CD4-positive, alpha-beta T cell (primary cell): ENCODE results near the gene FANCG. TPM values are rescaled to one million over a fixed set of nuclear protein-coding genes. Genes with fewer than 3 reads are reported as not detected.

ENCODE experiments used
- ATAC-seq: fragments of 200-7000 bp; cut with Tn5 transposase; one replicate; pipeline ENCODE4 v1.10.0; 2022; ENCODE audit warnings: mild to moderate bottlenecking; ENCODE audit not compliant: poor library complexity
- CTCF ChIA-PET: fragments of 350-600 bp; sonication (Branson Sonifier 250); formaldehyde crosslinking; loops from one replicate; lab custom pipeline; 2021; ENCODE audit warnings: antibody characterized with exemption, inconsistent platforms; lab: Charles Lee
- POLR2A ChIA-PET: fragments of 350-600 bp; sonication (Branson Sonifier 250); formaldehyde crosslinking; loops from one replicate; lab custom pipeline; 2021; ENCODE audit warnings: antibody characterized with exemption, inconsistent platforms; lab: Charles Lee
- DNase-seq, 14 experiments: peaks; one replicate each; pipeline ENCODE4 v3.0.0-alpha.2; 2013 to 2020; ENCODE audit warnings: mixed read lengths in 2 of 14
- H3K27ac ChIP-seq, 2 donors: one replicate each; pipeline versions ENCODE4 v1.5.1 to v1.7.0; 2013; ENCODE audit warnings: low read length in 2 of 2, low read depth in 1 of 2, mild to moderate bottlenecking in 1 of 2
- H3K27me3 ChIP-seq, 2 experiments: 1 replicate in 1 of 2; 2 replicates in 1 of 2; pipeline versions ENCODE4 v1.6.1 to v1.7.0; 2013; ENCODE audit warnings: low read length in 2 of 2, control low read depth in 1 of 2, mild to moderate bottlenecking in 1 of 2, moderate library complexity in 1 of 2; ENCODE audit not compliant: insufficient read depth in 2 of 2, control insufficient read depth in 1 of 2
- H3K36me3 ChIP-seq: one replicate; pipeline ENCODE4 v1.6.1; 2013; ENCODE audit warnings: low read length, control low read depth; ENCODE audit not compliant: insufficient read depth
- H3K4me1 ChIP-seq: one replicate; pipeline ENCODE4 v1.6.1; 2013; ENCODE audit warnings: low read length, control low read depth; ENCODE audit not compliant: insufficient read depth
- H3K4me3 ChIP-seq: one replicate; pipeline ENCODE4 v1.5.1; 2013; ENCODE audit warnings: mild to moderate bottlenecking, low read length, moderate library complexity
- H3K9me3 ChIP-seq, 2 experiments: 1 replicate in 1 of 2; 2 replicates in 1 of 2; pipeline versions ENCODE4 v1.6.1 to v1.7.0; 2013; ENCODE audit warnings: low read length in 2 of 2, mild to moderate bottlenecking in 2 of 2, control low read depth in 1 of 2, moderate library complexity in 1 of 2; ENCODE audit not compliant: control insufficient read depth in 1 of 2, insufficient read depth in 1 of 2
- H3K27ac Mint-ChIP-seq: one replicate; pipeline ENCODE4 v1.8.0; 2020; ENCODE audit warnings: mixed read lengths
- H3K27me3 Mint-ChIP-seq: one replicate; pipeline ENCODE4 v1.8.0; 2021; ENCODE audit warnings: mixed read lengths
- H3K36me3 Mint-ChIP-seq: one replicate; pipeline ENCODE4 v1.8.0; 2021; ENCODE audit warnings: low read depth, mixed read lengths
- H3K4me1 Mint-ChIP-seq: one replicate; pipeline ENCODE4 v1.8.0; 2021; ENCODE audit warnings: low read depth, mixed read lengths
- H3K4me3 Mint-ChIP-seq: one replicate; pipeline ENCODE4 v1.8.0; 2020; ENCODE audit warnings: mild to moderate bottlenecking, mixed read lengths
- H3K9me3 Mint-ChIP-seq: one replicate; pipeline ENCODE4 v1.8.0; 2020; ENCODE audit warnings: mixed read lengths
- intact Hi-C, 2 experiments: fragments of 100-400 bp; cut with DNase I in 1 of 2; cut with micrococcal nuclease in 1 of 2; formaldehyde crosslinking; loops; one replicate each; pipeline versions ENCODE4 v1.15.1 to v1.9.0; 2023 to 2025; cut with DNase I, micrococcal nuclease
- total RNA-seq, 174 experiments: library from RNA in 2 of 174; stranded (reverse) in 2 of 174; gene quantifications; one replicate each; pipeline ENCODE4 v1.2.3 and lab custom pipeline; 2021 to 2026
- TF ChIP-seq, protein P1 (sequence below): fragments of 200-600 bp; IDR thresholded peaks from one replicate; pipeline ENCODE4 v1.8.0; 2022; ENCODE audit warnings: antibody characterized with exemption, mild to moderate bottlenecking

The FANCG gene
- total RNA-seq, 2 experiments from 2014 or later = 21.7 to 24.6 TPM

DNA sequence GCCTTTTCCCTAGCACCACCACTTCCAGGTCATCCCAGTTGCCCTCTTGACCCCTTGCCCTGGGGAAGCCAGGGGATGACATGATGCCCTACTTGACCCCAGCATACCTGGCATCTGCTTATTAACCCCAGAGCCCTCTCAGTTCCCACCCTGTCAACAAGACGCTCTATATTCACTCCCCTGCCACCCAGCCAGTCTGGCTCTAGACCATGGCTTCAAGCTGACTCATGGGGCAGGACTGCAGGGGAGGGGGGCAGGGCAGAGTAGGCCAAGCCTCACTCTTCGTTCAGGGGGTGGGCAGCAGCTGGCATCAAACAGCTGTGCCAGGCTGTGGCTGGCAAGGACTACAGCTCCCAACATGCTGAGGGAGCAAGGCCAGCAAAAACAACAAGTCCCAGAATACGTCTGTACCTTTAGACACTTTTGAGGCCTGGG is 30.6 kb upstream of the FANCG start:
- ChIA-PET CTCF (interaction anchor here (1.1 to 1.9 kb wide), 3 partner anchors 14 to 211 kb away, joined by 4 to 15 read pairs (median 5); partner anchors contain the start of gene PIGO), POLR2A (interaction anchor here (2.6 kb wide), 1 partner anchor 39 kb away, joined by 21 read pairs; the partner anchor contains the start of gene VCP)
- H3K36me3 Mint-ChIP-seq = peaks cover 37% of the 10 kb centered on the region
- H3K27me3 ChIP-seq = no peaks in the 10 kb centered on the region
- H3K4me3 ChIP-seq = no peak overlapping the region
- TF ChIP-seq, protein P1, sequence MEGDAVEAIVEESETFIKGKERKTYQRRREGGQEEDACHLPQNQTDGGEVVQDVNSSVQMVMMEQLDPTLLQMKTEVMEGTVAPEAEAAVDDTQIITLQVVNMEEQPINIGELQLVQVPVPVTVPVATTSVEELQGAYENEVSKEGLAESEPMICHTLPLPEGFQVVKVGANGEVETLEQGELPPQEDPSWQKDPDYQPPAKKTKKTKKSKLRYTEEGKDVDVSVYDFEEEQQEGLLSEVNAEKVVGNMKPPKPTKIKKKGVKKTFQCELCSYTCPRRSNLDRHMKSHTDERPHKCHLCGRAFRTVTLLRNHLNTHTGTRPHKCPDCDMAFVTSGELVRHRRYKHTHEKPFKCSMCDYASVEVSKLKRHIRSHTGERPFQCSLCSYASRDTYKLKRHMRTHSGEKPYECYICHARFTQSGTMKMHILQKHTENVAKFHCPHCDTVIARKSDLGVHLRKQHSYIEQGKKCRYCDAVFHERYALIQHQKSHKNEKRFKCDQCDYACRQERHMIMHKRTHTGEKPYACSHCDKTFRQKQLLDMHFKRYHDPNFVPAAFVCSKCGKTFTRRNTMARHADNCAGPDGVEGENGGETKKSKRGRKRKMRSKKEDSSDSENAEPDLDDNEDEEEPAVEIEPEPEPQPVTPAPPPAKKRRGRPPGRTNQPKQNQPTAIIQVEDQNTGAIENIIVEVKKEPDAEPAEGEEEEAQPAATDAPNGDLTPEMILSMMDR = no peak
- peaks cover 33% of the 10 kb centered on the region for H3K36me3 ChIP-seq
- ATAC-seq (no peak), DNase-seq (peak in 2 of 14 experiments; percentile 15 to 41)
- H3K27ac ChIP-seq = peak overlapping the region in 1 of 2 donors; percentile 74
- H3K9me3 ChIP-seq = no peaks in the 10 kb centered on the region
- H3K27me3 Mint-ChIP-seq = no peaks in the 10 kb centered on the region
- peak overlapping the region; percentile 93 for H3K4me3 Mint-ChIP-seq
- peaks cover 52% of the 10 kb centered on the region for H3K4me1 Mint-ChIP-seq
- H3K9me3 Mint-ChIP-seq = no peaks in the 10 kb centered on the region
- H3K27ac Mint-ChIP-seq = peak overlapping the region; percentile 84
- peaks cover 48% of the 10 kb centered on the region for H3K4me1 ChIP-seq
- intact Hi-C loops = loop anchor here (5.0 to 10.0 kb wide), 6 partner anchors 38 to 704 kb away; partner anchors contain the start of genes SPAG8 (in 2 of the 2), CREB3 (in 1 of the 2), ENHO (in 1 of the 2) and HINT2 (in 1 of the 2)

DNA sequence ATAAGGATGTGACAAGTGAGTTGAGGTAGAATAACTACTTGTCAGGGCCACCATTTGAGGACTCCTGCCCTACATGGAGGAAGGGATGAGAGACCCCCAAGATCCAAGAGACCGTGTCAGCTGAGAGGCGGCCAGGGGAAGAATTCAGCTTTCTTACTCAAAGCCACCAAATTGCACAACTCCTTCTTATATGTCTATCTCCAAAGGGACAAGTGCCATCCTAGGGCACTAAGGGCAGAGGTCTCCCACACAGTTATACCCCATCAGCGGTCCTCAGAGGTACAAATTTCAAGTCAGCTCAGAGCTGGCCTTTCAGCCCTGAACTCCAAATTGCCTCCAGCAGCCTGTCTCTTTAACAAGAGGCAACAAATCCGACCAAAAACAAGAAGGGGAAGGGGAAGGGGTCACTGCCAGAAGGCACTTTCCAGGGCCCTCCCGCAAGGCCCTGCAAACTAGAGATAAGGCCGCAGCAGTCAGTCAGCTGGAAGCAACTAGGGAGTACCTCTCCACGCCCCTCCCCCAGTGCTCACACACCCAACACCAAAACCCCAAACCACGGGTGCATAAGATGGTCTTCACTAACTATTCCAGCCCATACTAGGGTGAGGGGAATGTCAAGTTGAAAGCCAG is 29.3 kb upstream of the FANCG start:
- intact Hi-C loops = loop anchor here in 1 of 2 experiments (10.0 kb wide), 1 partner anchor 1656 kb away; no protein-coding TSS in a partner anchor
- no peak overlapping the region for H3K4me3 Mint-ChIP-seq
- peaks cover 44% of the 10 kb centered on the region for H3K36me3 ChIP-seq
- H3K4me1 ChIP-seq = peaks cover 35% of the 10 kb centered on the region
- H3K9me3 ChIP-seq = no peaks in the 10 kb centered on the region
- TF ChIP-seq, protein P1 = no peak
- no peak for DNase-seq
- peaks cover 42% of the 10 kb centered on the region for H3K36me3 Mint-ChIP-seq
- H3K27ac ChIP-seq = no peak overlapping the region
- ChIA-PET CTCF (no interaction called here), POLR2A (no interaction called here)
- H3K27me3 ChIP-seq = no peaks in the 10 kb centered on the region
- H3K27ac Mint-ChIP-seq = peak overlapping the region; percentile 35
- ATAC-seq = no peak
- H3K4me3 ChIP-seq = no peak overlapping the region
- peaks cover 39% of the 10 kb centered on the region for H3K4me1 Mint-ChIP-seq
- no peaks in the 10 kb centered on the region for H3K27me3 Mint-ChIP-seq
- H3K9me3 Mint-ChIP-seq = no peaks in the 10 kb centered on the region

DNA sequence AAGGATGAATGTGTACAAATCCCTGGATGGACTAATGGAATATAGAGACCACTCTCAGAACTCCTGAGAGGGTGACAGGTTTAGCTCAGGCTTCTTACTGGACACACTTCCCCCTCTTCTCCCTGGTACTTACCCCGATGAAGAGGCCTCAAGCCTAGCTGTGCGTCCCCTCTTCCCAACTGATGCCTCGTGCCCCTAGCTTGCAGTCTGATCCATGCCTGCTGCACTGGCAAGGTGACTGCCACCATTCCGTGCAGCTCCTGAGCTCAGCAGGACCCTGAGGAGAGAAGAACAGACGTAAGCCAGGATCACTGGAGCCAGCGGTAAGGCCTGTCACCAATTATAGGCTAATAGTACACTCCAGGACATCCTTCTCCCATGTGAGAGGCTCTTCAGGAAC is 28.7 kb upstream of the FANCG start:
- Histone ChIP-seq H3K36me3 (peaks cover 44% of the 10 kb centered on the region), H3K4me1 (peaks cover 33% of the 10 kb centered on the region), H3K4me3 (no peak overlapping the region), H3K27ac (no peak overlapping the region), H3K9me3 (no peaks in the 10 kb centered on the region), H3K27me3 (no peaks in the 10 kb centered on the region)
- Mint-ChIP-seq H3K4me3 (no peak overlapping the region), H3K27me3 (no peaks in the 10 kb centered on the region), H3K27ac (no peak overlapping the region), H3K4me1 (peaks cover 37% of the 10 kb centered on the region), H3K36me3 (peaks cover 44% of the 10 kb centered on the region), H3K9me3 (no peaks in the 10 kb centered on the region)
- TF ChIP-seq, protein P1 = no peak
- intact Hi-C loops = loop anchor here in 1 of 2 experiments (10.0 kb wide), 1 partner anchor 1656 kb away; no protein-coding TSS in a partner anchor
- CTCF ChIA-PET = no interaction called here
- POLR2A ChIA-PET = no interaction called here
- ATAC-seq (no peak), DNase-seq (no peak)
